SU-DHL-6 (cell line): ENCODE data around the gene ZRSR2.

ENCODE experiments used
- CTCF ChIP-seq: fragments of 200-600 bp; sonication (generic); IDR thresholded peaks from one replicate; pipeline ENCODE4 v1.5.1; 2017; ENCODE audit warnings: antibody characterized with exemption, mild to moderate bottlenecking, low read length, moderate library complexity; ENCODE audit not compliant: insufficient read depth, poor library complexity, severe bottlenecking
- EZH2phosphoT487 ChIP-seq: fragments of 200-600 bp; sonication (generic), shearing (Covaris generic); conservative IDR thresholded peaks from 2 replicates; pipeline ENCODE4 v1.6.1; 2018; ENCODE audit warnings: mild to moderate bottlenecking, antibody characterized with exemption, low read length, moderate library complexity, mixed read lengths

- TF ChIP-seq EZH2phosphoT487: no peak
- TF ChIP-seq CTCF: no peak
Measured at GRCh38 chrX:15860921-15861320, 70.6 kb downstream of the ZRSR2 start.
